PC-9 (cell line): ENCODE measurements around the gene MBP.

Source experiments
- EZH2 ChIP-seq: fragments of 200-600 bp; sonication (generic); IDR thresholded peaks from 2 replicates; pipeline ENCODE4 v1.8.0; 2017; ENCODE audit warnings: antibody characterized with exemption, low read depth
- TF ChIP-seq, protein P1 (sequence below): fragments of 200-600 bp; sonication (generic); conservative IDR thresholded peaks from 2 replicates; pipeline ENCODE4 v1.6.1; 2017; ENCODE audit warnings: mixed run types, antibody characterized with exemption, mild to moderate bottlenecking, moderate library complexity

DNA sequence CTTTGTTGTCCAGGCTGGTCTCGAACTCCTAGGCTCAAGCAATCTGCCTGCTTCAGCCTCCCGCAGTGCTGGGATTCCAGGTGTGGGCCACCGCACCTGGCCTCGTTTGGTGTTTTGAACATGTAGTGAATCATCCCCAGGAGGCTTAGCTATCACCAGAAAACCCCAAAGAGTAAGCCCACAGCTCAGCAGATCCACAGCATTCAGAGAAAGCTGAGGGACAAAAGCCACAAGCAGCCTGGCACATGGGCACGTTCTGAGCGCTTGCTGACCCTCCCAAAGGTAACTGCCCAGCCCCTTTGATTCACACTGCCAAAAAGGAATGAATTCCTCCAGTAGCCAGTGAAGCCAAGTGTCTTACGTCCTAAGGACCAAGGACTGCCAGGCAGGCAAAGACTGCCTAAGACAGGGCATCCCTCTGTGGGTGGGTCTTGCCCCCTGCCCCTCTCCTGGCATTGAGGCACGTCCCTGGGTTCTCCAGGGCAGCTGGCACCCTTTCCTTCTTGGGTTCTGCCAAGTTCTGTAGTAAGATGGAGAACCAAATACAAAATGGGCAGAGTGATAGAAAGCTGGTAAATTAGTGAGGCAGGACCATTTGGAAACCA, 31.7 kb downstream of the MBP start:
- TF ChIP-seq, protein P1, sequence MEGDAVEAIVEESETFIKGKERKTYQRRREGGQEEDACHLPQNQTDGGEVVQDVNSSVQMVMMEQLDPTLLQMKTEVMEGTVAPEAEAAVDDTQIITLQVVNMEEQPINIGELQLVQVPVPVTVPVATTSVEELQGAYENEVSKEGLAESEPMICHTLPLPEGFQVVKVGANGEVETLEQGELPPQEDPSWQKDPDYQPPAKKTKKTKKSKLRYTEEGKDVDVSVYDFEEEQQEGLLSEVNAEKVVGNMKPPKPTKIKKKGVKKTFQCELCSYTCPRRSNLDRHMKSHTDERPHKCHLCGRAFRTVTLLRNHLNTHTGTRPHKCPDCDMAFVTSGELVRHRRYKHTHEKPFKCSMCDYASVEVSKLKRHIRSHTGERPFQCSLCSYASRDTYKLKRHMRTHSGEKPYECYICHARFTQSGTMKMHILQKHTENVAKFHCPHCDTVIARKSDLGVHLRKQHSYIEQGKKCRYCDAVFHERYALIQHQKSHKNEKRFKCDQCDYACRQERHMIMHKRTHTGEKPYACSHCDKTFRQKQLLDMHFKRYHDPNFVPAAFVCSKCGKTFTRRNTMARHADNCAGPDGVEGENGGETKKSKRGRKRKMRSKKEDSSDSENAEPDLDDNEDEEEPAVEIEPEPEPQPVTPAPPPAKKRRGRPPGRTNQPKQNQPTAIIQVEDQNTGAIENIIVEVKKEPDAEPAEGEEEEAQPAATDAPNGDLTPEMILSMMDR, result no peak
- TF ChIP-seq EZH2, result no peak
